ENCODE measurements around the gene SEZ6L. TPM values are rescaled to one million over a fixed set of nuclear protein-coding genes. Genes with fewer than 3 reads are reported as not detected.

Gene SEZ6L
- total RNA-seq, 1 experiment from 2014 or later: not detected

- TF ChIP-seq EZH2phosphoT487 (IDR thresholded peaks at IDR 0.05; ENCODE audit: borderline replicate concordance, low read length) (no peak), CTCF (conservative IDR thresholded peaks at IDR 0.05; ENCODE audit: low read depth, low read length) (no peak), EZH2 (IDR thresholded peaks at IDR 0.05; ENCODE audit: low read length, unreplicated experiment) (no peak)
- Histone ChIP-seq H3K4me2 (ENCODE audit: low read length) (no peak overlapping the region), H3K9me2 (replicated peaks; ENCODE audit: low read length) (no peaks in the 10 kb centered on the region), H2AFZ (ENCODE audit: low read length) (no peak overlapping the region), H3K27me3 (ENCODE audit: low read length) (peaks cover 45% of the 10 kb centered on the region), H4K20me1 (ENCODE audit: low read length) (no peaks in the 10 kb centered on the region), H3K27ac (ENCODE audit: low read length) (no peak overlapping the region), H3K9me3 (ENCODE audit: low read length) (no peaks in the 10 kb centered on the region), H3F3A (ENCODE audit: low read length, unreplicated experiment) (no peaks in the 10 kb centered on the region), H3K4me1 (ENCODE audit: insufficient read depth, low read length) (no peaks in the 10 kb centered on the region), H3K79me2 (ENCODE audit: low read length) (no peaks in the 10 kb centered on the region), H3K36me3 (ENCODE audit: low read depth, low read length) (no peaks in the 10 kb centered on the region), H3K4me3 (ENCODE audit: low read length) (no peak overlapping the region), H3K9ac (ENCODE audit: low read length) (no peak overlapping the region)
- BruUV-seq (replicated peaks): no TSS peak
- no peak for DNase-seq
- ChIA-PET POLR2A (ENCODE audit: unreplicated experiment) (no interaction called here), CTCF (no interaction called here)
- intact Hi-C loops (cut with micrococcal nuclease): no loop called here
- no peak for ATAC-seq
These were observed 211.0 kb downstream of the SEZ6L start for GRCh38 chr22:26380072-26380830.

DNA sequence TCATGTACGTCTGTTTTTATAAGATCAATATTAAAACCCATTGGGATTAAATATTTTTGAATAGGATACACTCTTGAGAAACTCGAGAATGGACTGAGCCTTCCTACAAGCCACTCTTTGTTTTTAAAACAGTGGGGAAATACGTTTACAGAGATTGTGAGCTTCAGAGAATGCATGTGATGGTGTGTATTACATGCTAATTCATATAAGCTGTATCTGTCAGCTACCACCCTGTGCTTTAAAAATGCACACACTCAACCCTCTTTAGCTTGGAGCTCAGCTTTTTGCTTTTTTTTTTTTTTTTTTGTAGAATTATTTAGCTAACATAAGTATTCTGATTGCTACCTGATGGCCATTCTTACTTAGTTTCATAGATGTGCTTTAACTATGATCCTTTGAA, 213.5 kb downstream of the SEZ6L start:
- Histone ChIP-seq H3F3A (ENCODE audit: low read length, unreplicated experiment) (no peaks in the 10 kb centered on the region), H2AFZ (ENCODE audit: low read length) (no peak overlapping the region), H3K79me2 (ENCODE audit: low read length) (no peaks in the 10 kb centered on the region), H3K4me3 (ENCODE audit: low read length) (no peak overlapping the region), H3K9me2 (replicated peaks; ENCODE audit: low read length) (no peaks in the 10 kb centered on the region), H4K20me1 (ENCODE audit: low read length) (no peaks in the 10 kb centered on the region), H3K27ac (ENCODE audit: low read length) (no peak overlapping the region), H3K9me3 (ENCODE audit: low read length) (no peaks in the 10 kb centered on the region), H3K4me1 (ENCODE audit: insufficient read depth, low read length) (no peaks in the 10 kb centered on the region), H3K9ac (ENCODE audit: low read length) (no peak overlapping the region), H3K4me2 (ENCODE audit: low read length) (no peak overlapping the region), H3K27me3 (ENCODE audit: low read length) (peaks cover 45% of the 10 kb centered on the region), H3K36me3 (ENCODE audit: low read depth, low read length) (no peaks in the 10 kb centered on the region)
- DNase-seq (no peak), ATAC-seq (no peak)
- intact Hi-C loops (cut with micrococcal nuclease): no loop called here
- POLR2A ChIA-PET (ENCODE audit: unreplicated experiment): no interaction called here
- no TSS peak for BruUV-seq (replicated peaks)
- CTCF ChIA-PET: no interaction called here
- TF ChIP-seq CTCF (conservative IDR thresholded peaks at IDR 0.05; ENCODE audit: low read depth, low read length) (no peak), EZH2 (IDR thresholded peaks at IDR 0.05; ENCODE audit: low read length, unreplicated experiment) (no peak), EZH2phosphoT487 (IDR thresholded peaks at IDR 0.05; ENCODE audit: borderline replicate concordance, low read length) (no peak)

DNA sequence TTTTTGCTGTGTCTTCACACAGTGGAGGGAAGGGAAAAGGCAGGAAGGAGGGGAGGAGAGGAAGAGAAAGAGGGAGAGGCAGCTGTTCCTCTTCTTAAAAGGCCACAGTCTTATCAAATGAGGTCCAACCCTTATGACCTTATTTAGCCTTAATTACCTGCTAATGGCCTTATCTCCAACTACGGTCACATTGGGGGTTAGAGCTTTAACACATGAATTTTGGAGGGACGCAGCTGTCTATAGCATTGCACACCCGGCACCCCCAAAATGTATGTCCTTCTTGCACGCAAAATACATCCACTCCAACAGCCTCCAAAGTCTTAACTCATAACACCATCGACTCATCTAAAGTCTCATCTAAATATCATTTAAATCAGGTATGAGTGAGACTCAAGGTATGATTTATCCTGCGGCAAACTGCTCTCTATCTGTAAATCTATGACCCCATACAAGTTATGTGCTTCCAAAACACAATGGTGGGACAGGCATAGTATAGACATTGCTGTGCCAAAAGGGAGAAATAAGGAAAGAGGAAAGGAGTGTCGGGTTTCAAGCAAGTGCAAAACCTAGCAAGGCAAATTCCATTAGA, 214.8 kb downstream of the SEZ6L start:
- Histone ChIP-seq H3K4me2 (ENCODE audit: low read length) (no peak overlapping the region), H3K27ac (ENCODE audit: low read length) (no peak overlapping the region), H3K36me3 (ENCODE audit: low read depth, low read length) (no peaks in the 10 kb centered on the region), H3K9ac (ENCODE audit: low read length) (no peak overlapping the region), H2AFZ (ENCODE audit: low read length) (no peak overlapping the region), H3K9me2 (replicated peaks; ENCODE audit: low read length) (no peaks in the 10 kb centered on the region), H3K4me1 (ENCODE audit: insufficient read depth, low read length) (no peaks in the 10 kb centered on the region), H3K9me3 (ENCODE audit: low read length) (no peaks in the 10 kb centered on the region), H3K27me3 (ENCODE audit: low read length) (peaks cover 45% of the 10 kb centered on the region), H3K79me2 (ENCODE audit: low read length) (no peaks in the 10 kb centered on the region), H3F3A (ENCODE audit: low read length, unreplicated experiment) (no peaks in the 10 kb centered on the region), H4K20me1 (ENCODE audit: low read length) (no peaks in the 10 kb centered on the region), H3K4me3 (ENCODE audit: low read length) (no peak overlapping the region)
- CTCF ChIA-PET: no interaction called here
- no peak for DNase-seq
- POLR2A ChIA-PET (ENCODE audit: unreplicated experiment): no interaction called here
- ATAC-seq: no peak
- no TSS peak for BruUV-seq (replicated peaks)
- TF ChIP-seq EZH2phosphoT487 (IDR thresholded peaks at IDR 0.05; ENCODE audit: borderline replicate concordance, low read length) (no peak), CTCF (conservative IDR thresholded peaks at IDR 0.05; ENCODE audit: low read depth, low read length) (no peak), EZH2 (IDR thresholded peaks at IDR 0.05; ENCODE audit: low read length, unreplicated experiment) (no peak)
- intact Hi-C loops (cut with micrococcal nuclease): no loop called here
